HUDEP-2 (cell line): ENCODE results near the gene STAT6.
"Not testable (repeated sequence)": the region's sequence is repeated elsewhere in the genome, so short reads cannot be mapped to it uniquely, and the experiment has no call there.

Source experiments
- DNase-seq, 76 experiments: peaks; one replicate each; lab custom pipeline; 2025; ENCODE audit not compliant: unreplicated experiment in 76 of 76; lab: John Stamatoyannopoulos, UW

The STAT6 gene

GRCh38 chr12:57127101-57127725, 16.1 kb upstream of the STAT6 start:
- DNase-seq = peak in 40 of 76 experiments; percentile 1 to 48 (median 26)

GRCh38 chr12:57126561-57126960, 15.4 kb upstream of the STAT6 start:
- peak in 1 of 76 experiments; percentile 11 for DNase-seq

GRCh38 chr12:57126061-57126460, 14.9 kb upstream of the STAT6 start:
- no peak for DNase-seq

GRCh38 chr12:57124261-57124877, 13.2 kb upstream of the STAT6 start:
- DNase-seq = peak in 65 of 76 experiments; percentile 12 to 78 (median 50)

- no peak for DNase-seq
Measured at GRCh38 chr12:57123813-57124212, 12.7 kb upstream of the STAT6 start.

GRCh38 chr12:57120718-57121117, 9.6 kb upstream of the STAT6 start:
- not testable (repeated sequence) for DNase-seq

- DNase-seq = no peak
Measured at GRCh38 chr12:57119294-57120085, 8.3 kb upstream of the STAT6 start.

- no peak for DNase-seq
Measured at GRCh38 chr12:57118711-57119271, 7.6 kb upstream of the STAT6 start.

GRCh38 chr12:57116580-57117281, 5.6 kb upstream of the STAT6 start:
- no peak for DNase-seq

GRCh38 chr12:57112492-57113294, 1.5 kb upstream of the STAT6 start:
- peak in 4 of 76 experiments; percentile 46 to 61 (median 52) for DNase-seq

- DNase-seq = peak in 69 of 76 experiments; percentile 14 to 80 (median 59)
Measured at GRCh38 chr12:57110104-57111030, 795 bp downstream of the STAT6 start.

- no peak for DNase-seq
Measured at GRCh38 chr12:57109207-57110103, 1.7 kb downstream of the STAT6 start.

- no peak for DNase-seq
Measured at GRCh38 chr12:57107456-57108155, 3.6 kb downstream of the STAT6 start.

- no peak for DNase-seq
Measured at GRCh38 chr12:57106021-57106708, 5.0 kb downstream of the STAT6 start.

GRCh38 chr12:57105011-57105753, 6.0 kb downstream of the STAT6 start:
- DNase-seq = no peak
